ENCODE data around the gene EFCAB8.

EFCAB8 gene

GRCh38 chr20:32997431-32997830, 138.7 kb downstream of the EFCAB8 start:
- Histone ChIP-seq H4K20me1 (ENCODE audit: control insufficient read depth, insufficient read depth, low read depth, low read length) (no peaks in the 10 kb centered on the region), H3K27ac (ENCODE audit: low read depth, low read length) (no peak overlapping the region)

GRCh38 chr20:32999603-33000250, 141.0 kb downstream of the EFCAB8 start:
- Histone ChIP-seq H3K4me2 (ENCODE audit: low read length) (no peak overlapping the region), H3K4me1 (ENCODE audit: control insufficient read depth, low read length) (no peaks in the 10 kb centered on the region), H3K9me2 (replicated peaks; ENCODE audit: control insufficient read depth, low read length) (no peaks in the 10 kb centered on the region)

More at GRCh38 chr20:32997431-32997830, 138.7 kb downstream of the EFCAB8 start:
- no peaks in the 10 kb centered on the region for H3K36me3 ChIP-seq (ENCODE audit: control insufficient read depth, low read length)
- no peaks in the 10 kb centered on the region for H3F3A ChIP-seq (ENCODE audit: control insufficient read depth, insufficient read depth)
- TF ChIP-seq EZH2phosphoT487 (IDR thresholded peaks at IDR 0.05; ENCODE audit: borderline replicate concordance, low read length) (no peak), CTCF (IDR thresholded peaks at IDR 0.05; ENCODE audit: low read depth, low read length, poor library complexity, severe bottlenecking) (no peak)
- H3K9me3 ChIP-seq (ENCODE audit: control insufficient read depth, insufficient read depth, low read length) = peaks cover 7% of the 10 kb centered on the region; the same call in 1 of the 2 replicates
- H3K4me3 ChIP-seq (ENCODE audit: low read length) = no peak overlapping the region
- H3K9me2 ChIP-seq (replicated peaks; ENCODE audit: control insufficient read depth, low read length) = no peaks in the 10 kb centered on the region
- no peak overlapping the region for H3K4me2 ChIP-seq (ENCODE audit: low read length)
- no peaks in the 10 kb centered on the region for H3K79me2 ChIP-seq (ENCODE audit: control insufficient read depth, low read length)
- no peaks in the 10 kb centered on the region for H3K4me1 ChIP-seq (ENCODE audit: control insufficient read depth, low read length)
- H3K27me3 ChIP-seq (ENCODE audit: control insufficient read depth, low read length) = no peaks in the 10 kb centered on the region; the same call in 1 of the 2 replicates

GRCh38 chr20:33000802-33001466, 142.2 kb downstream of the EFCAB8 start:
- TF ChIP-seq CTCF (IDR thresholded peaks at IDR 0.05; ENCODE audit: low read depth, low read length, poor library complexity, severe bottlenecking) (no peak), EZH2phosphoT487 (IDR thresholded peaks at IDR 0.05; ENCODE audit: borderline replicate concordance, low read length) (no peak)
- Histone ChIP-seq H3K27me3 (ENCODE audit: control insufficient read depth, low read length) (no peaks in the 10 kb centered on the region; the same call in 1 of the 2 replicates), H3F3A (ENCODE audit: control insufficient read depth, insufficient read depth) (no peaks in the 10 kb centered on the region), H3K79me2 (ENCODE audit: control insufficient read depth, low read length) (no peaks in the 10 kb centered on the region), H3K4me3 (ENCODE audit: low read length) (no peak overlapping the region), H3K36me3 (ENCODE audit: control insufficient read depth, low read length) (no peaks in the 10 kb centered on the region), H3K27ac (ENCODE audit: low read depth, low read length) (no peak overlapping the region), H4K20me1 (ENCODE audit: control insufficient read depth, insufficient read depth, low read depth, low read length) (no peaks in the 10 kb centered on the region), H3K4me1 (ENCODE audit: control insufficient read depth, low read length) (no peaks in the 10 kb centered on the region), H3K4me2 (ENCODE audit: low read length) (no peak overlapping the region), H3K9me3 (ENCODE audit: control insufficient read depth, insufficient read depth, low read length) (no peaks in the 10 kb centered on the region), H3K9me2 (replicated peaks; ENCODE audit: control insufficient read depth, low read length) (no peaks in the 10 kb centered on the region)

More at GRCh38 chr20:32999603-33000250, 141.0 kb downstream of the EFCAB8 start:
- no peaks in the 10 kb centered on the region for H3K36me3 ChIP-seq (ENCODE audit: control insufficient read depth, low read length)
- H4K20me1 ChIP-seq (ENCODE audit: control insufficient read depth, insufficient read depth, low read depth, low read length) = no peaks in the 10 kb centered on the region
- H3K9me3 ChIP-seq (ENCODE audit: control insufficient read depth, insufficient read depth, low read length) = peaks cover 7% of the 10 kb centered on the region; the same call in 1 of the 2 replicates
- H3K27me3 ChIP-seq (ENCODE audit: control insufficient read depth, low read length) = no peaks in the 10 kb centered on the region; the same call in 1 of the 2 replicates
- no peak overlapping the region for H3K27ac ChIP-seq (ENCODE audit: low read depth, low read length)
- TF ChIP-seq EZH2phosphoT487 (IDR thresholded peaks at IDR 0.05; ENCODE audit: borderline replicate concordance, low read length) (no peak), CTCF (IDR thresholded peaks at IDR 0.05; ENCODE audit: low read depth, low read length, poor library complexity, severe bottlenecking) (no peak)
- H3K4me3 ChIP-seq (ENCODE audit: low read length) = no peak overlapping the region
- no peaks in the 10 kb centered on the region for H3F3A ChIP-seq (ENCODE audit: control insufficient read depth, insufficient read depth)
- H3K79me2 ChIP-seq (ENCODE audit: control insufficient read depth, low read length) = no peaks in the 10 kb centered on the region
